GM20000 (cell line): ENCODE measurements around the gene NPM1.

ENCODE experiments used
- DNase-seq: peaks from one replicate; pipeline ENCODE4 v3.0.0; 2012; ENCODE audit warnings: low spot score
- CTCF ChIP-seq: IDR thresholded peaks from 2 replicates; pipeline ENCODE4 v1.5.1; 2012; ENCODE audit warnings: mild to moderate bottlenecking, control low read depth; ENCODE audit errors: extremely low read depth, missing control alignments

The NPM1 gene

GRCh38 chr5:171428168-171428696 is 40.6 kb downstream of the NPM1 start:
- no peak for DNase-seq
- no peak for TF ChIP-seq CTCF

GRCh38 chr5:171428809-171429542 is 41.3 kb downstream of the NPM1 start:
- DNase-seq = no peak
- no peak for TF ChIP-seq CTCF

- DNase-seq = no peak
- TF ChIP-seq CTCF = no peak
Observed at GRCh38 chr5:171429543-171429910, 41.9 kb downstream of the NPM1 start.

GRCh38 chr5:171431251-171431777 is 43.7 kb downstream of the NPM1 start:
- no peak for DNase-seq
- TF ChIP-seq CTCF = no peak

GRCh38 chr5:171432076-171432475 is 44.4 kb downstream of the NPM1 start:
- no peak for DNase-seq
- TF ChIP-seq CTCF = no peak

- DNase-seq = no peak
- TF ChIP-seq CTCF = no peak
Observed at GRCh38 chr5:171432583-171433351, 45.1 kb downstream of the NPM1 start.

- TF ChIP-seq CTCF = no peak
- no peak for DNase-seq
Observed at GRCh38 chr5:171433352-171433698, 45.7 kb downstream of the NPM1 start.
